HG02973 (cell line): Measurements from ENCODE around the gene TNFSF12.

Experiments used
- ATAC-seq: cut with Tn5 transposase; IDR thresholded peaks from one replicate; pipeline ENCODE4 v1.9.1; 2021; ENCODE audit warnings: moderate library complexity; ENCODE audit not compliant: unreplicated experiment

Gene TNFSF12

GRCh38 chr17:7541074-7541621 is 7.7 kb upstream of the TNFSF12 start:
- no peak for ATAC-seq

- no peak for ATAC-seq
Measured at GRCh38 chr17:7544911-7545310, 3.9 kb upstream of the TNFSF12 start.

DNA sequence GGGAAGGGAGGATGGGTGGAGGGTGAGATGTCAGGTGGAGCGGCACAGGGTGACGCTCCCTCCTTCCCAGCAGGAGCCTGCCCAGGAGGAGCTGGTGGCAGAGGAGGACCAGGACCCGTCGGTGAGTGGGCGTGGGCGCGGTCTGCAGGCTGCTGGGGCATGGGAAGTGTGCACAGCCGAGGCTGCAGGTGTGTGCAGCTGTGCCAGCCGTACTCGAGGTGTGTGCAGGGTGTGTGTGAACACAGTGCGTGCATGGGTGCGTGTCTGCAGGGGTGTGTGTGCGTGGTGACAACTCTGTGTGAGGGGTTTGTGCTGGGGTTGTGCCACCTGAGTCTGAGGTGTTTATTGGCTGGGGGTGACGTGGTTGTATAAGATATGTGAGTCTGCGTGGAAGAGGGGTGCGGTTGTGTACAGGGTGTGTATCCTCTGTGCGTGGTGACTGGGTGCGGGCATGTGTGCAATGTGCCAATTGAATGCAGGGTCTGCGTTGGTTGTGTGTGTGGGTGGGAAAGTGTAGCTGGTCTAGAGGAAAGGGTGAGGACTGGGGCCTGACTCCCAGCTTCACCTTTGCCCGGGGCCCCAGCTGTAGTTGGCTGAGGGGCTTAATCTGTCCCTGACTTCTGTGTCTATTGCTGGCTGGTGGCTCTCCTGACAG is 670 bp downstream of the TNFSF12 start:
- no peak for ATAC-seq

- no peak for ATAC-seq
Measured at GRCh38 chr17:7550344-7550743, 1.5 kb downstream of the TNFSF12 start.

- no peak for ATAC-seq
Measured at GRCh38 chr17:7551396-7551795, 2.5 kb downstream of the TNFSF12 start.

GRCh38 chr17:7552621-7553051 is 3.8 kb downstream of the TNFSF12 start:
- no peak for ATAC-seq

DNA sequence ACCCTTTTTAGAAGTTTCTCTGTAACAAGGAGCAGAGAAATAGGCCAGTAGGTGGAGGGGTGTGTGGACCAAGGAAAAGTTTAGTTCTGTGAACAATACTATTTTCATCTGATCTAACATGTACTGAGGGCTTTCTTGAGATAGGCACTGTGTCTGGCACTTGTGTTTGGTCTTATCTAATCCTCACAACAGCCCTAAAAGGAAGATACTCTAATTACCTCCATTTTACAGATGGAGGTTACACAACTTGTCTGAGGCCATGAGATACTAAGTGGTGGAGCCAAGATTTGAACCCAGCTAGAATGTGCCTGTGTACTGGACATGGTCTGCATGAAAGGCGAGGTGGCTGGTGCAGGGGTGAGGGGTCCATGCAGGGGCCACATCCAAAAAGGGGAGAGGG is 4.5 kb downstream of the TNFSF12 start:
- ATAC-seq = no peak

GRCh38 chr17:7555320-7555948 is 6.6 kb downstream of the TNFSF12 start:
- no peak for ATAC-seq

- no peak for ATAC-seq
Measured at GRCh38 chr17:7556627-7557026, 7.8 kb downstream of the TNFSF12 start.

- no peak for ATAC-seq
Measured at GRCh38 chr17:7557147-7557764, 8.4 kb downstream of the TNFSF12 start.

- ATAC-seq = no peak
Measured at GRCh38 chr17:7557775-7558543, 9.1 kb downstream of the TNFSF12 start.

- no peak for ATAC-seq
Measured at GRCh38 chr17:7558544-7559319, 9.9 kb downstream of the TNFSF12 start, which contains the start of gene TNFSF13. TSS of gene TNFSF13 (plus strand) at chr17:7558750. CDS start at chr17:7559040, 290 bp downstream.

GRCh38 chr17:7559320-7560171 is 10.7 kb downstream of the TNFSF12 start:
- no peak for ATAC-seq

DNA sequence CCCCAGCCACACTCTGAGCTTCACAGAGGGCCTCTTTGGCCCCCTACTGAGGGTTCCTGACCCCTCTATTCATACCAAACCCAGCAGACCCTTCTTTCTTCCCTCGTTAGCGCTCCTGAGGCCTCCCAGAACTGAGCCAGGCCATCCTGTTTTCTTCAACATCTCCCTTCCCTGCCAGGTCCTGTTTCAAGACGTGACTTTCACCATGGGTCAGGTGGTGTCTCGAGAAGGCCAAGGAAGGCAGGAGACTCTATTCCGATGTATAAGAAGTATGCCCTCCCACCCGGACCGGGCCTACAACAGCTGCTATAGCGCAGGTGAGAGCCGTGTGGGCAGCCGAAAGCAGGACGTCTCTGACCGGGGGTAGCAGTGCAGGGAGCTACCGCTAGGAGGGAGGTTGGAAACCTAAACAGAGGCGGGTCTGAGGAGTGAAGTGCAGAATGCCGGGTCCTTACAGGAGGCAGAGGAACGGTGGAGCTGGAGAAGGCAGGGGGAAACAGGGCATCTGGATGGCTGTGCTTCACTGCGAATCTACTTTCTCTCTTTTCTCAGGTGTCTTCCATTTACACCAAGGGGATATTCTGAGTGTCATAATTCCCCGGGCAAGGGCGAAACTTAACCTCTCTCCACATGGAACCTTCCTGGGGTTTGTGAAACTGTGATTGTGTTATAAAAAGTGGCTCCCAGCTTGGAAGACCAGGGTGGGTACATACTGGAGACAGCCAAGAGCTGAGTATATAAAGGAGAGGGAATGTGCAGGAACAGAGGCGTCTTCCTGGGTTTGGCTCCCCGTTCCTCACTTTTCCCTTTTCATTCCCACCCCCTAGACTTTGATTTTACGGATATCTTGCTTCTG is 11.5 kb downstream of the TNFSF12 start:
- no peak for ATAC-seq

GRCh38 chr17:7561028-7561575 is 12.2 kb downstream of the TNFSF12 start:
- peak; percentile 43 for ATAC-seq

- peak; percentile 47 for ATAC-seq
Measured at GRCh38 chr17:7561589-7562207, 12.8 kb downstream of the TNFSF12 start, which contains the start of gene SENP3. TSS of gene SENP3 (plus strand) at chr17:7561919. CDS start at chr17:7563077, 1,158 bp downstream.

DNA sequence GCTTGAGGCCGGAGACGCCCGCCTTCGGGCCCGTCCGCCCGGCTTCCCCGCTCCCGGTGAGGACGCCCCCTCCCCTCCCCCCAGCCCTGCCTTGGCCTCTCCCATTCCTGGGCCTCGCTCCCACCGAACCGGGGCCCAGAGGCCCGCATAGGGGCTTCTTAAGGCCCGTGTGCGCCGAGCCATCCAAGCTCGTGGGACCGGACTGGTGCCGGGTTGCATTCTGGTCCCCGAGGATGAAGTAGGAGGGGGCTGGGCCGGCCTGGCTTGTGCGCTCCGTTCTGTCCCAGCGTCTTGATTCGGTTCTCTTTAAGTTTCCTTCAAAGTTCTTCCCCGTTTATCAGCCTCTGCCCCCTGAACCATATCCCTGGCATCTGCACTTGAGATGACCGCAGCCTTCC is 13.3 kb downstream of the TNFSF12 start:
- no peak for ATAC-seq
